ENCODE results near the gene KRT9.

DNA sequence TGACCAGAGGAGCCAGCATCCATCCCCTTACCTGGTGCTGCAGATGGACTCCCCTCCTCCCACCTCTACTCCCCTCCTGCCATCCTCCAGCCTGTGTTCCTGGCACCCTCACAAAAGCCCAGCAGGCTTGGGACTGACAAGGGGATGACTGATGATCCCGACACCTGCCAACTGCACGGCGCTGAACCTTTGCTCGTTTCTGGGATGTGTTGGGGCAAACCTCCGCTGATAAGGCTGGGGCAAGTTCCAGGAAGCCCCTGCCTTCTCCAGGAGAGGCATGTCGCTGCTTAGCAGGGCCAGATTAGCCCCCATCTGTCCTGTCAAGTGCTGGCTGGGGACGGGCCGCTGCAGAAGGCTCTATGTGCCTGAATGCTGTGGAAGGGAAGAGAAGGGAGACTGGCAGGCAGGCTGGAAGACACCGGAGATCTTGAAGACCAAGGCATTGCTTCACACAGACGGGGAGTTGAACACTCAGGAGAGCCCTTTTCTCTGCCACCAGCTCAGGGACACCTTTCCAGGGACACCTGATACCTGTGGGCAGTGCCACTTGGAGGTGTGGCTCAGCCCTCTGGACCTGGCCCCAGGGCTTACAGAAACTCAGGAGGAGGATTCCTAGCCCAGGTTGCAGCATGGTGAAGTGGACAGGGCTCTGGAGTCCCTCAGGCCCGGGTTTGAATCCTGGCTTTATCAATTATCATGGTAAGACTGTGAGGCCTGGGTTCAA lies 52.2 kb downstream of the KRT9 start:
- TF ChIP-seq, protein P1, sequence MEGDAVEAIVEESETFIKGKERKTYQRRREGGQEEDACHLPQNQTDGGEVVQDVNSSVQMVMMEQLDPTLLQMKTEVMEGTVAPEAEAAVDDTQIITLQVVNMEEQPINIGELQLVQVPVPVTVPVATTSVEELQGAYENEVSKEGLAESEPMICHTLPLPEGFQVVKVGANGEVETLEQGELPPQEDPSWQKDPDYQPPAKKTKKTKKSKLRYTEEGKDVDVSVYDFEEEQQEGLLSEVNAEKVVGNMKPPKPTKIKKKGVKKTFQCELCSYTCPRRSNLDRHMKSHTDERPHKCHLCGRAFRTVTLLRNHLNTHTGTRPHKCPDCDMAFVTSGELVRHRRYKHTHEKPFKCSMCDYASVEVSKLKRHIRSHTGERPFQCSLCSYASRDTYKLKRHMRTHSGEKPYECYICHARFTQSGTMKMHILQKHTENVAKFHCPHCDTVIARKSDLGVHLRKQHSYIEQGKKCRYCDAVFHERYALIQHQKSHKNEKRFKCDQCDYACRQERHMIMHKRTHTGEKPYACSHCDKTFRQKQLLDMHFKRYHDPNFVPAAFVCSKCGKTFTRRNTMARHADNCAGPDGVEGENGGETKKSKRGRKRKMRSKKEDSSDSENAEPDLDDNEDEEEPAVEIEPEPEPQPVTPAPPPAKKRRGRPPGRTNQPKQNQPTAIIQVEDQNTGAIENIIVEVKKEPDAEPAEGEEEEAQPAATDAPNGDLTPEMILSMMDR (IDR thresholded peaks at IDR 0.05) = no peak
- TF ChIP-seq POLR2AphosphoS5 (IDR thresholded peaks at IDR 0.05) = no peak
- peak in 1 of 4 donors; percentile 13 for TF ChIP-seq POLR2A (IDR thresholded peaks at IDR 0.05)
- no peak for TF ChIP-seq EP300 (IDR thresholded peaks at IDR 0.05)

All from upper lobe of left lung (tissue), 4 donors.